Lower leg skin (tissue), 4 donors: ENCODE results near the gene FUT1. TPM values are rescaled to one million over a fixed set of nuclear protein-coding genes. Genes with fewer than 3 reads are reported as not detected.

Experiments
- DNase-seq, 2 donors: peaks; one replicate each; pipeline ENCODE4 v3.0.0-alpha.2; 2019; ENCODE audit warnings: low spot score in 2 of 2
- H3K4me3 ChIP-seq: fragments of 200-600 bp; sonication (generic); 2 replicates; pipeline ENCODE4 v1.5.1; 2017; ENCODE audit warnings: mild to moderate bottlenecking, low read depth; ENCODE audit not compliant: poor library complexity, severe bottlenecking
- CTCF ChIP-seq, 3 donors: fragments of 450-650 bp; IDR thresholded peaks; one replicate each; pipeline ENCODE4 v1.5.1; 2016; ENCODE audit warnings: antibody characterized with exemption in 3 of 3, mild to moderate bottlenecking in 3 of 3, moderate library complexity in 2 of 3
- POLR2A ChIP-seq, 2 donors: fragments of 450-650 bp; IDR thresholded peaks; one replicate each; pipeline ENCODE4 v1.6.1; 2016 to 2017; ENCODE audit warnings: antibody characterized with exemption in 2 of 2, mild to moderate bottlenecking in 1 of 2, moderate library complexity in 1 of 2
- WGBS, 2 donors: methylation state at CpG; one replicate each; pipeline ENCODE4 v1.1.5; 2018; 5-methylcytosine and 5-hydroxymethylcytosine counted together
- intact Hi-C: fragments of 100-400 bp; cut with DNase I; formaldehyde crosslinking; loops from one replicate; pipeline ENCODE4 v1.15.0; 2023; ENCODE audit warnings: low total_unique reads
- total RNA-seq, 4 donors: library from RNA; depleted of rRNA; stranded (reverse); fragments of >200 nt; gene quantifications; one replicate each; pipeline ENCODE4 v1.1.0, GENCODE V29; 2016

The FUT1 gene
- total RNA-seq, 4 donors from 2014 or later = 1.7 to 4.9 (median 3.5) TPM

DNA sequence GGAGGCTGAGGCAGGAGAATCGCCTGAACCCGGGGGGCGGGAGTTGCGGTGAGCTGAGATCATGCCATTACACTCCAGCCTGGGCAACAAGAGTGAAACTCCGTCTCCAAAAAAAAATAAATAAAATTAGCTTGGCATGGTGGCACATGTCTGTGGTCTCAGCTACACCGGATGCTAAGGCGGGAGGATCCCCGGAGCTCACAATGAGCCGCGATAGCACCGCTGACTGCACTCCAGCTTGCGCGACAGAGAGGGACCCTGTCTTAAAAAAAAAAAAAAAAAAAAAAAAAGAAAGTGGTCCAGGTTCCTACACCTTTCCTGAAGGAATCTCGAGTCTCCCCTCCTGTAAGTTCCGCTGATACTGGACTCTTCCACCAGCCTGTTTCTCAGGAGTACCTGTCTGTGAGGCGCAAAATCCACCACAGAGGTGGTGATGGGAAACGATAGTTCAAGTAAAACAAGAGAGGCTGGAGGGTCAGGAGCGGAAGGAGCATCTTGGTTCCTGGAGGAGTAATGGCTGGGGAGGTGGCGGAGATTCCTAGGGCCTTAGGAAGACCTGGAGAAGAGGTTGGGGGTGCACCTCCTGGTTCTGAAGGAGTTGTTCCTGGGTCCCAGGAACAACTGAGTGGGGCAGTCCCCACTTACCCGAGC lies 471 bp downstream of the FUT1 start:
- intact Hi-C loops = no loop called here
- H3K4me3 ChIP-seq = peak overlapping the region; percentile 11
- TF ChIP-seq CTCF (IDR thresholded peaks at IDR 0.05) (no peak), POLR2A (IDR thresholded peaks at IDR 0.05) (no peak)
- WGBS, 2 donors = 13 to 15% methylated on average over 20 of the region's 20 CpGs
- DNase-seq = no peak

- intact Hi-C loops = no loop called here
- TF ChIP-seq CTCF (IDR thresholded peaks at IDR 0.05) (no peak), POLR2A (IDR thresholded peaks at IDR 0.05) (no peak)
- H3K4me3 ChIP-seq = no peak overlapping the region
- 91 to 93% methylated on average over 29 of the region's 29 CpGs for WGBS, 2 donors
- no peak for DNase-seq
Measured at GRCh38 chr19:48750771-48751504, 1.5 kb downstream of the FUT1 start.

DNA sequence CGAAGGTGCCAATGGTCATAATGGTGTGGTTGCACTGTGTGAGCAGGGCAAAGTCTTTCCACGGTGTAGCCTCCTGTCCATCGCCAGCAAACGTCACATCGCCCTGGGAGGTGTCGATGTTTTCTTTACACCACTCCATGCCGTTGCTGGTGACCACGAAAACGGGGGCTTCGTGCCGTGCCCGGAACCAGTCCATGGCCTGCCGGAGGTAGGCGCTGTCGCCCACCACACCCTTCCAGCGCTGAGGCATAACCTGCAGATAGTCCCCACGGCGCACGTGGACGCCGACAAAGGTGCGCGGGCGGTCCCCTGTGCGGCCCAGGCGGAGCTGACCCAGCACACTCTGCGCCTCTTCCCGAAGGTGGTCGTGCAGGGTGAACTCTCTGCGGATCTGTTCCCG lies 2.1 kb downstream of the FUT1 start:
- intact Hi-C loops = no loop called here
- 94 to 95% methylated on average over 31 of the region's 31 CpGs for WGBS, 2 donors
- DNase-seq = no peak
- TF ChIP-seq POLR2A (IDR thresholded peaks at IDR 0.05) = no peak
- no peak for TF ChIP-seq CTCF (IDR thresholded peaks at IDR 0.05)
- no peak overlapping the region for H3K4me3 ChIP-seq

DNA sequence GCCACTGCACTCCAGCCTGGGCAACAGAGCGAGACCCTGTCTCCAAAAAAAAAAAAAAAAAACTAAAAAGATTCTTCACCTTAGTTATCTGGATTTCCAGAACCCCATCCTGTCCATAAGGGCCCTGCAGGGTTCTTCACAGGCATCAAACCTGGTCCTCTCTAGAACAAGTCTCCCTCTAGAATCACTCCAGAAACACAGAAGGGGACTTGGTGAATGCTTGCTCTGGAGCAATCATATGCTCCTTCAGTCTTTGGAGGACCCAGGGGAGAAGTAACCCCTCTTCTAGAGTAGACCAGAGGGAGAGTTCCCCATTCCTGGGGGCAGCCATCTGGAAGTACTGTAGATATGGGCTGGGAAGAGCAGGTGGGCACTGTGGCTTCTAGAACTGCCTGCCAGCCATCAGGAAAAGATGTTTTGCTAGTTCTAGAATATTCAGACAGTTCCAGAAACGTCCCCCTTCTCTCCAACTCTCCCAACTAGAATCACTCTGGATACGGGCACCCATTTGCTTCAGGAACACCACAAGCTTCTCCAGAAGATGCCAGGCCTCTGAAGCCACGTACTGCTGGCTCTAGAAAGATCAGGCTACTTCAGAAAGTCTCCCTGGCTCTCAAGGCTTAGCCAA lies 2.8 kb downstream of the FUT1 start:
- no peak for TF ChIP-seq CTCF (IDR thresholded peaks at IDR 0.05)
- TF ChIP-seq POLR2A (IDR thresholded peaks at IDR 0.05) = no peak
- no peak overlapping the region for H3K4me3 ChIP-seq
- WGBS, 2 donors = 73 to 81% methylated on average over 4 of the region's 4 CpGs
- no peak for DNase-seq
- intact Hi-C loops = no loop called here

DNA sequence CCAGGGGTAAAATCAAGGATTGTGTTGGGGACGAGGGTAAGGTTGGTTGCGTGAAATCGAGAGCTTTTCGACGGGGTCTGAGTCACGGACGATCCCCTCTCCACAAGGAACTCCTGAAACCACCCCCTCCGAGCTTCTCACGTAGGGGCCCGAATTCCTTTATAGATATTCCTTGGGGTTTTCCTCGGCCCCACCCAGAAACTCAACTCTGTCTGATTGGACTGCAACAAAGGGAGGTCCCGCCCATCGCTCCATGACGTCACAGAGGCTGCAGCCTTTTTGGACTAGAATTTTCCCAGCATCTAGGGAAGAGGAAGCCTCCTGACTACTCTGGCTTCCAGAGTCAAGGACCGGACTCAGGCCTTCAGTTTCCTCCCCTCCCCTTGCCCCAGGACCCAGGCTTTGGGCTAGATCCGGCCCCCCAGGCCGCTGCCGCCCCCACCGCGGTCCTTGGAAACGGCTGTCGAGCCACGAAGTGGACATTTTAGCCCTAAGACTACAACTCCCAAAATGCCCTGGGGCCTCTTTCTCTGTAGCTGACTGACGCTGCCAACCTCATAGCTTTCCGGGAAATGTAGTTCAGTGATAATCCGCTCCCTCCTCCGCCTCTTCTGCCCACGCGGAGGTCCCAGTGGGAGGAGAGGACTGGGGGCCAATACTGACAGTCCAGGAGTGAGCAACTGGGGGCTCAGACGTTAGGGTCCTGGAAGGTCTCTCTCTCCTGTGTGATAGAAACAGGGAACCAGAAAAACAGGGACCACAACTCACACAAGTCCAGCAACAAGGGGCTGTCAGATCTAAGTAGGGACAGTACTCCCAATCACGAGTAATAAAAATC lies 5.5 kb downstream of the FUT1 start, which contains the start of gene IZUMO1:
TSS of gene IZUMO1 (minus strand) at position 172 of the 838 bp plus-strand sequence. CDS start 1,050 bp downstream, outside the sequence.
- no peak within 1 kb of the TSS for H3K4me3 ChIP-seq
- TF ChIP-seq CTCF (IDR thresholded peaks at IDR 0.05) (no peak), POLR2A (IDR thresholded peaks at IDR 0.05) (no peak)
- WGBS, 2 donors = 26 to 36% methylated on average over 31 of the region's 31 CpGs
- intact Hi-C loops = no loop called here
- peak in 1 of 2 donors; percentile 91 for DNase-seq
